Stimulated activated CD8-positive, alpha-beta memory T cell treated with anti-CD3 and anti-CD28 coated beads, Interleukin-7, amount 100 ng/mL, for 48 hours (primary cell): ENCODE measurements around the gene RTN4RL1.

ENCODE experiments used
- DNase-seq, 2 donors: peaks; one replicate each; pipeline ENCODE4 v3.0.0-alpha.2; 2020; ENCODE audit warnings: low read depth in 1 of 2; ENCODE audit errors: extremely low read depth in 1 of 2

The RTN4RL1 gene

GRCh38 chr17:2048805-2049204, 23.7 kb upstream of the RTN4RL1 start:
- DNase-seq, result no peak

DNA sequence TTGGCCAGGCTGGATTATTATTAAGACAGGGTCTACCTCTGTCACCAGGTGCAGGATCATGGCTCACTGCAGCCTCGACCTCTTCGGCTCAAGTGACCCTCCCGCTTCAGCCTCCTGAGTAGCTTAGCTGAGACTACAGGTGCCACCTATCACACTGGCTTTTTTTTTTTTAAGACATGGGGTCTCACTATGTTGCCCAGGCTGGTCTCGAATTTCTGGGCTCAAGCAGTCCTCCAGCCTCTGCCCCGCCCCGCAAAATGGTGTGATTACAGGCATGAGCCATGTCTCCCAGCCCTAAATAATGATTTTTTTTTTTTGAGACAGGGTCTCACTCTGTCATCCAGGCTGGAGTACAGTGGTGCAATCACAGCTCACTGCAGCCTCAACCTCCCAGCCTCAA, 22.5 kb upstream of the RTN4RL1 start:
- no peak for DNase-seq

DNA sequence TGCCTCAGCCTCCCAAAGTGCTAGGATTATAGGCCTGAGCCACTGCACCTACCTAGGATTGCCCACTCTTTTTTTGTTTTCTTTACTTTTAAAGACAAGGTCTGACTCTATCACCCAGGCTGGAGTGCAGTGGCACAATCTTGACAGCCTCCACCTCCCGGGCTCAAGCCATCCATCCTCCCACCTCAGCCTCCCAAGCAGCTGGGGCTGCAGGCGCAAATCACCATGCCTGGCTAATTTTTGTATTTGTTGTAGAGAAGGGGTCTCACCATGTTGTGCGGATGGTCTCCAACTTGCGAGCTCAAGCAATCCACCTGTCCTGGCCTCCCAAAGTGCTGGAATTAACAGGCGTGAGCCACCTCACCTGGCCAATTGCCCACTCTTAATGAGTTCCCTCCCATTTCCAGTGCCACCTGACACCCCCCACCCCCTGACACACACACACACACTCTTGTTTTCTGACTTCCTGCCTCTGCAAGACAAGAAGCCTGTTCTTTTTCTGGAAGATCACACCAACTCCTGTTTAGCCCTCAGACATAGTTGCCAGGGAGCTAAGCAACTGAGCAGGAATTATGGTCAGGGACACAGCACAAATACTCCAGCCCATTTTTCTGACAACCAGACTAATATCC, 19.2 kb upstream of the RTN4RL1 start:
- DNase-seq, result no peak

- no peak for DNase-seq
Observed at GRCh38 chr17:2043785-2044184, 18.7 kb upstream of the RTN4RL1 start.

GRCh38 chr17:2042933-2043332, 17.8 kb upstream of the RTN4RL1 start:
- no peak for DNase-seq

GRCh38 chr17:2042390-2042847, 17.3 kb upstream of the RTN4RL1 start:
- DNase-seq, result no peak

GRCh38 chr17:2041561-2042389, 16.6 kb upstream of the RTN4RL1 start, which contains the start of gene OVCA2:
Gene OVCA2 (plus strand): TSS chr17:2042022. CDS start chr17:2042048, 26 bp downstream.
- DNase-seq, result peak; percentile 93 to 95

- no peak for DNase-seq
Observed at GRCh38 chr17:2040942-2041560, 15.9 kb upstream of the RTN4RL1 start.

DNA sequence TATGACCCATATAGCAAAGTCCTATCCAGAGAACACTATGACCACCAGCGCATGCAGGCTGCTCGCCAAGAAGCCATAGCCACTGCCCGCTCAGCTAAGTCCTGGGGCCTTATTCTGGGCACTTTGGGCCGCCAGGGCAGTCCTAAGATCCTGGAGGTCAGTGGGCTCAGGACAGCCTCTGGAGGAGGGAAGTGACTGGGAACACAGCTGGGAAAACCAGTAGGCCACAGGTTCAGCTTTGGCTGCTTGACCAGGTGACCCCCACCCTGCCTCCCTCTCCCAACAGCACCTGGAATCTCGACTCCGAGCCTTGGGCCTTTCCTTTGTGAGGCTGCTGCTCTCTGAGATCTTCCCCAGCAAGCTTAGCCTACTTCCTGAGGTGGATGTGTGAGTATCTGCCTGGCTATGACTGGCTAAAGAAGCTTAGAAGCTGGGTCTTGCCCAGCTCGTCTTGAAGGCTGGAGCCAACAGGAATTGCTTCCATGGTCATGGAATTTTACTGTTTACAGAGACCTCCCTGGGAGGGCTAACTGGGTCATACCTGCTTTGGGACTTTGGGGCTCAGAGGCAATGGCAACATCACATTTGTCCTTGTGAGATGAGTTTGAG, 15.2 kb upstream of the RTN4RL1 start:
- DNase-seq, result no peak

- no peak for DNase-seq
Observed at GRCh38 chr17:2037155-2037554, 12.0 kb upstream of the RTN4RL1 start.

DNA sequence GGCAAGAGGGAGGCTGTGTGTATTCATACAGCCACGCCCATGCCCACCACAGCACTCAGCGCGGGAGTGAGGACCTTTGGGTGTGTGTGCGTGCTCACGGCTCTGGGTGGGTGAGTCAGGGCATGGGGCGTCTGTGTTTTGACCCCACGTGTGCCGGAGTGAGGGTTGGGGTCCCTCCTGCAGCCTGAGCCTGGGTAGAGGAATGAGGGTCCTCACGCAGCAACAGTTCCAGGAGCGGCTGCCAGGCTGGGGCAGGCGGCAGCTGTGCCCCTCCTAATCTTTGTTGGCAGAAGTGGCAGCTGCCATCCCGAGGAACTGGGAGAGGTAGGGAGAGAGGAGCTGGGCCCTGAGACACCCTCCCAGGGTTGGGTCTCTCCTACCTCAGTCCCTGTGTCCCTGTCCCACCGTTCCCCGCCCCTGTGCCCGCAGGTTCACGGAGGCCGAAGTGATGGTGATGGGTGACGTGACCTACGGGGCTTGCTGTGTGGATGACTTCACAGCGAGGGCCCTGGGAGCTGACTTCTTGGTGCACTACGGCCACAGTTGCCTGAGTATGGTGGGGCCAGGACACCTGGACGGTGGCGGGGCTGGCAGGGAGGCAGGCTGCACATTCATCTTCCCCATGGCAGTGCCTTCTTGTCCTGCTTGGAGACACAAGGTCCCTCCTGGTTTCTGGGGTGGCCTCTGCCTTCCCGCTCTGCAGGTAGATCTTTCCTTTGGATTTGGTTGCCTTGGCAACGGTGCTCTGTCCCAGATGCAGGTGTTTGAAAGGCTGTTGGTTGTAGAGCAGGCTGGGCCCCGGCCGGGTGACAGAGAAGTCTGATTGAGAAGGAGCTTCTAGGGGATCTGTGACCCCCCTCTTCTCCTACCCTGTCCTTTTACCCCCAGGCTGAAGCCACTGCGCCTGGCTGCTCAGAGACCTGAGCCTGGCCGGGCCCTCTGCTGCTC, 10.7 kb upstream of the RTN4RL1 start:
- no peak for DNase-seq

DNA sequence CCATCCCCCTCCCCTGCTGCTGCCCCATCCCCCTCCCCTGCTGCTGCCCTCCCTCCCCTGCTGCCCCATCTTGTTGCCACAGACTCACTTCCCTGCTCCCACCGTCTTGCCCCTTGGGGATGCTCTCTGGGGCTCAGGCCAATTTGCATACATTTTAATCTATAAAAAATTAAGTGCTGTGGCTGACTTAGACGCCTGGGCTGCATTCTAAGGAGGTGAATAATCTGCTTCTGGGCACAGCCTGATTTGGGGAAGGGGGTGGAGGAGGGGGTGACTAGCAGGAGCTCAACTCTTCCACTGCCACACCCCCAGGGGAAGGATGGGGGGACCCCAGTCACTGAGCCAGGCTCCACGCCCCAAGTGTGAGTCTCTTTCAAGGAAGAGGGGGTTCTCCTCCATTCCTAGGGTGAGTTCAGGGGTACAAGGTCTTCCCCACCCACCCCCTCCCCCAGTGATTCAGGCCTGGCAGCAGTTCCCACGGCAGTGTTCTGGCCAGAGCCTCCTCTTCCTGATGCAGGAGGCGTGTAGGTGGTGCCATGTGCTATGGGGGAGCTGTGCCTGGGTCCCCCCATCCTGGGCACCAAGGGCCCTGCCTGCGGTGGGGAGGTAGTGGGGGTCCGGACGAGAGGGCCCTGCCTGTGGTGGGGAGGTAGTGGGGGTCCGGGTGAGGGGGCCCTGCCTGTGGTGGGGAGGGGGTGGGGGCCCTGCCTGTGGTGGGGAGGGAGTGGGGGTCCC, 9.8 kb upstream of the RTN4RL1 start:
- no peak for DNase-seq

DNA sequence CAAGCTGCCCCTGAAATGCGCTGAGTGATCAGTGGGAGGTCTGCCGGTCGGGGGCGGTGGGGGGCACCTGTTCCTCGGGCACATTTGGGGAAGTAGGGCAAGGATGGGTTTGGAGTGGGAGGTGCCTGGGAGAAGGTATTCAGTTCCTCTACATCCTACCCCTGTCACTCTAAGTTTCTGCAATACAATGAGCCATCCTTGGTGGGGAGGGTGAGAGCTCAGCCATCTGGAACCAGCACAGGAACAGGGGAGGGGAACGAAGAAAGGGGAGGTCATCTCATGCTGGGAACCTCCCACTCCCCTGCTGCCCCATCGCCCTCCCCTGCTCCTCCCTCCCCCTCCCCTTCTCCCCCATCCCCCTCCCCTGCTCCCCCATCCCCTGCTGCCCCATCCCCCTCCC, 9.0 kb upstream of the RTN4RL1 start:
- DNase-seq, result no peak

- DNase-seq, result no peak
Observed at GRCh38 chr17:2033153-2033552, 8.0 kb upstream of the RTN4RL1 start.

DNA sequence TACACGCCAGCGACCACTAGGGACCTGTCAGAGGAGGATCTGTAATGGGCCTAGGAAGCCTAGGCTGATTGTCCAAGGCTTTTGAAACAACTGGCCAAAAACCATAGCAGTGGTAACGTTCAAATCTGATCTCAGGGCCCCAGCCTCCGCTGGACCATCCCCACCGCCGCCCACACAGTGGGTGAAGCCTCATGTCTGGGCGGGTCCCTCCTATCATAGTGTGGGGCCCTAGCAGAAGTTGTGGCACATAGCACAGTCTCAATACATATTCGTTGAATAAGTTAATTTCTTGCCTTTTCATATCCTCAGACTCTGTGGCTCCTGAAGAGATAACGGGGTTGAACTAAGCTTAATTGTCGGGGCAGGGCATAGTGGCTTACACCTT, 5.6 kb upstream of the RTN4RL1 start:
- DNase-seq, result no peak

- peak; percentile 65 to 81 for DNase-seq
Observed at GRCh38 chr17:2029911-2030778, 5.0 kb upstream of the RTN4RL1 start, which contains the start of gene DPH1. Gene DPH1 (plus strand): TSS chr17:2030153. CDS start chr17:2030170, 17 bp downstream.

GRCh38 chr17:2028737-2029136, 3.6 kb upstream of the RTN4RL1 start:
- DNase-seq, result no peak

GRCh38 chr17:2028234-2028614, 3.1 kb upstream of the RTN4RL1 start:
- no peak for DNase-seq
